Activated CD4-positive, alpha-beta T cell treated with anti-CD3 and anti-CD28 coated beads, Interleukin-2, amount 50 U/mL, for 24 hours (primary cell): ENCODE data around the gene CDC26.
"Not testable (repeated sequence)": the region's sequence is repeated elsewhere in the genome, so short reads cannot be mapped to it uniquely, and the experiment has no call there.

ENCODE experiments used
- DNase-seq, 2 donors: peaks; one replicate each; pipeline ENCODE4 v3.0.0-alpha.2; 2020; ENCODE audit warnings: low read depth in 1 of 2, low spot score in 1 of 2

The CDC26 gene

DNA sequence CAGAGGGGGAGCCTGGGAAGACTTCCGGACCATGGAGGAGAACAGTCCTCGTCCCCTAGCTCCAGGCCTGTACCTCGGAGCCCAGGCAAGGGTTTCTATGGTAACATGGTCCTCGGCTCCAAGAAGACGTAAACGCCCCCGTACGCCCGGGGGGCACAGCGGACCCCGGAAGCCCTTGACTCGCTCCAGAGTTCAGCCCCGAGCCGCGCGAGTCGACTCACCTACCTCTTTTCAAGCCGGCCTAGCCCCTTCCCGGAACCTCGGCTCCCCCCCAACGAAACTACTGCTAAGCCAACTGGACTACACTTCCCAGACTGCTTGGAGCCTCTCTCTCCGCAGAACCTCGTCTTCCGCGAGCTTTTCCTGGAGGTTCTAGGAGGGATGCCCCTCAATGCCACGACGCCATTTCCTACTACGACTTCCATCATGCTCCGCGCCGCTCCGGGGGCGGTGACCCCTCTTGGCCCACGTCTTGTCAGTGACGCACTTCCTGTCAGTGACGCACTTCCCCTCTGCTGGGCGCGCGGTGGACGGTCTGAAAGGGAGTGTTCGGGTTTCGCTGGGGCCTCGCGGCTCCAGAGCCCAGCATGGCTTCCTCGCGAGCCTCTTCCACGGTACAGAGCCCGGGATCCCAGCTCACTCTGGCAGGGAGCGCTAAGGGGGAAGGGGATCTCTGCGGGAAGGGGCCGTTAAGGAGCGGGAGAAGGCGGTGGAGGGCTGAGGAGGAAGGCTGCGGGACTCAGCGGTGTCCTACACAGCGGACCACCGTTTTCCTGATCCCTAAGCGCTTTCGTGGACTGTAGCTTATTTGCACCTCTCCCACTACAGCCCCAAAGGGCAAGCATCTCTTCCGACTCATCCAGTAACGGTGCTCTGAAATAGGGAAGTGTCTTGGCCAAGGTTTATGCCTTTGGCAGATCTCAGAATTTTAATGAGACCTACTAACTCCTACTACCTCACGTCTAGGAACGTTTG, at the start of gene CDC26, which contains the start of gene PRPF4:
Gene CDC26 (minus strand): TSS at position 416 of the 975 bp plus-strand sequence. CDS start 3,065 bp downstream, outside the sequence.
Gene PRPF4 (plus strand): TSS at position 502 of the 975 bp plus-strand sequence. CDS start 86 bp downstream, at position 588.
- peak; percentile 93 to 96 for DNase-seq

DNA sequence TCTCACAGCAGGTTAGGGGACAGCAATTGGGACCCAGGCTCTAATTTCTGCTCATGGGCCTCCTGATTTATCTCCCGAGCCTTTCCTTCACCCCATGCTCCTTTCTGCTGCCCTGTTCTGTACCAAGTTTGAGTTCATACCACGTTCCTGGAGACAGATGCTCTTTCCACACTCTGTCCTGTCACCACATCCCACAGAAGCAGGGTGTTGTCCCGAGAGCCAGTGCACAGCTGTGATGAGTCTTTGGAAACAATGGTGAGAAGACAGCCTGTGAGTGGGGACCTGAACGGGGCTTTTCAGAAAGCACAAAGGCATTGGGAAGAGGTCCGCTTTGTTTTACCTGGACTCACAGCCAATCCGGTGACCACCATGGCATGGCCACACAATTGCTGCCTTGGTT, 47.3 kb upstream of the CDC26 start:
- no peak for DNase-seq

DNA sequence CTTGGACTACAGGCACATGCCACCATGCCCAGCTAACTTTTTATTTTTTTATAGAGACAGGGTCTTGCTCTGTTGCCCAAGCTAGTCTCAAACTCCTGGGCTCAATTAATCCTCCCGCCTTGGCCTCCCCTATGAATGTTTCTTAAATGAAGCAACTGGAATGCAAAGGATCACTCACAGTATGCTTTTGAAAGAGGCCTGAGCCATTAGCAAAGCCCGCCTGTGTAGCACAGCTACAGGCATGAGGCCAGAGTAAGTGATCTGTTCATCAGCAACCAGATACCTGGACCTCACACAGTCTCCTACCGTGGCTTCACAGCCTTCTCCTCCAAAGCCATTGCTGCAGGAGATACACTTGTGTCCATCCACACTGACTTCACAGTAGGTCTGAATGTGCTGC, 44.7 kb upstream of the CDC26 start:
- DNase-seq: no peak

DNA sequence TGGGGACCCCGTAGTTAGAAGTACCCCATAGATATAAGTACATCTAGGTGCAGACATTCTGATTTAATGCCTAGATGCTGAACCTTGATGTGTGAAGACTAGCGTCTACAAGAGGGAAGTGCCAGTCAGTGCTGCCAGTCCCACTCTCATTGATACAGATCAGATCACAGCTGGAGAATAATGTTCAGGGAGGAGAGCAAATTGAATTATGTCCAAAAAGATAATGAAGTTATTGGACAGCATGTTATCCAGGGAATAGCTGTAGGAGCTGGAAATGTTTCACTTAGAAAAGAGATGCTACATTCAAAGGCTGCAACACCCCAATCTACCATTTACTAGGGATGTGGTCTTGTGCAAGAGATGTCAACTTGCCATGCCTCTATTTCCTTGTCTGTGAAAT, 43.7 kb upstream of the CDC26 start:
- DNase-seq: no peak

DNA sequence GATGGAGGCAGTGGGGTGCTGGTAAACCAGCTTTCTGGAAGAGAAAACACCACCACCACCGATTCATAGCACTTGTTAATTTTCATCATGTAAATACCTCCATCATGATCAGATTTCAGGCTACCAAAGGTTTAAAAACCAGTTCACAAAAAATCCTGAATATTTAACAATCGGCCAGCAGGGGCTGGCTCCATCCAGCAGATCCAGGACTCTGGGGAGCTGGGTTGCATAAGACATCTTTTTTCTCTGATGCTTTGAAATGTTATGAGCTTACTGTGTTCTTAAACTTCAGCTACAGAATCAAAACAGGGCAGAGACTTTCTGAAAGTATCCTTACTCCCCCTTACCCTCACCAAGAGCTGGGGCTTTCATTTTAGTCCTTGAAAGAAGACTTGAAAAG, 42.4 kb upstream of the CDC26 start:
- no peak for DNase-seq

DNA sequence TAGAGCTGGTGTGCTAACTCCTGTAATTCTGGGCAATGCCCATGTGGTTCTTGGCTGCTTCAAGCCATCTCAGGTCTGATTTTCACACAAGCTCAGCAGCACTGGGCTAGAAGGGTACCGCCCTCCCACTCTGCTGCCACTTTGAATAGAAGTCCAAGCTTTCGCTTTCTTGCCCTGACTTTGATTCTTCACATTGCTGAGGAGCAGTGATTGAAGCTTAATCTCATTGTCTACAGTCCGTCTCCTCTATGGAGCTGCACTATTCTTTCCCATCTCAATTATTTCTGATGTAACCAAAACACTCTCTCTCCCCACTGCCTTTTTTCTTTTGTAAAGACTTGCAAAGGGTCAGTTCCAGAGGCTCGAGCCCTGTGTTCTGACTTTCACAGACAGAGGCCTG, 40.7 kb upstream of the CDC26 start:
- DNase-seq: no peak

DNA sequence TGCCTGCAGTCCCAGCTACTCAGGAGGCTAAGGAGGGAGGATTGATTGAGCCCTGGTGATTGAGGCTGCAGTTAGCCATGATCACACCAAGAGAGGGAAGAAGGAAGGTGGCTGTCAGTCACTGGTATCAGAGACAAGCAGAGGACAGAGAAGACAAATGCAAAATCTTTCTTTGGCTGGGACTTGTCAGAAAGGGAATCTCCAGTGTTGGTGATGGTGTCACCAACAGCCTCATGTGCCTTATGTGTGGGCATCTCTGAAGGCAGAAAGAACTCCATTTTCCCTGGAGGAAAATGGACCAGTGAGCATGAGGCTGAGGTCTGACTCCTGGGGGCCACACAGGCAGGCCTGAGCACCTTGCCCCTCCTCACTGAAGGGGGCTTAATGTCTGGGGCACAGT, 39.9 kb upstream of the CDC26 start:
- no peak for DNase-seq

DNA sequence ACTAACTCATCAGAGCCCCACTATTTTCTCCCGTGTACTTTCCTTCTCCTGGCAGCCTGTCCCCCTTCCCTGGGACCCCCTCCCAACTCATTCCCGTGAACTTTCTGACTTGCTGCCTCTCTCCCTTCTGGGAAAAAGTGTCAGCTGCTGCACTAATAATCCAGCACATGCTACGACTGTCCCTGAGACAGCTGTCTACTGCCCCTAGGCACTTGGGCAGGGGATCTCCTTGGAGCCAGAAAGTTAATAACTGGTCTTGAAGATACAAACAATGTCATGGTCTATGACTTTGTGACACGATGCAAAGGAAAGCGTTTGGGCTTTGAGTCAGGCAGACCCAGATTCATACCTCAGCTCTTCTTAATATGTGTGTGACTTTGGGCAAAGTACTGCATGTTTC, 37.9 kb upstream of the CDC26 start:
- no peak for DNase-seq

DNA sequence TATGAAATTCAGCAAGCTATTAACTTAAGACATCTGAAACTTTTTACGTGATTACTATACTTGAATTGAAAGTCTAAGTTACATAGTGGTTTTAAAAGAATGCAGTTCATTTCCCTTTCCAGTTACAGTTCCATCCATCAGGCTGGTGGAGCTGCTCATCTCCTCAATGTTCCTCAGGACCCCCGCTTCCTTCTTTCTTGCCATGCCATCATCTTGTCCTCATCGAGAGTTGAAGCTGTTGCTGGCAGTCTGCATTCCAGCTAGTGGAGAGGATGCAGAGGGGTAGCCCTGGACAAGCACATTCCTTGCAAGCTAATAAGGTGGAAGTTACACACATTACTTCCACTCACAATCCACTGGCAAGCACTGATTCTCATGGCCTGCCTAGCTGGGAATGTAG, 36.6 kb upstream of the CDC26 start:
- DNase-seq: no peak

DNA sequence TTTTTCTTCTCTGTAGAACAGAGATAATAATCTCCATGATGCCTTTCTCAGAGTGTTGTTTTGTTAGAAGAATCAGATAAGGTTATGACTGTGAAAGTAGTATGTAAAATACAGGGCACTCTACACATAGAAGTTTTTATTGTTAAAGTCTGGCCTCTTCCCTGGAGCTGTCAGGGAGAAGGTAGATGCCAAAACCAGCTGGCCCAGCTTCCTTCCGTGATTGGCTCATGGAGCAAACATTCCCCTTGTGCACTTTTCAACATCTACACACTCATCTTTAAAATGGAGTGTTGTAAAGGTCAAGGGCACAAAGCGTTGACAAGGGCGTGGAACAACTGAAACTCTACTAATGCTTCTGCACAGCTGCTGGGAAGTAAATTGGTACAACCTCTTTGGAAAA, 35.2 kb upstream of the CDC26 start:
- DNase-seq: no peak

DNA sequence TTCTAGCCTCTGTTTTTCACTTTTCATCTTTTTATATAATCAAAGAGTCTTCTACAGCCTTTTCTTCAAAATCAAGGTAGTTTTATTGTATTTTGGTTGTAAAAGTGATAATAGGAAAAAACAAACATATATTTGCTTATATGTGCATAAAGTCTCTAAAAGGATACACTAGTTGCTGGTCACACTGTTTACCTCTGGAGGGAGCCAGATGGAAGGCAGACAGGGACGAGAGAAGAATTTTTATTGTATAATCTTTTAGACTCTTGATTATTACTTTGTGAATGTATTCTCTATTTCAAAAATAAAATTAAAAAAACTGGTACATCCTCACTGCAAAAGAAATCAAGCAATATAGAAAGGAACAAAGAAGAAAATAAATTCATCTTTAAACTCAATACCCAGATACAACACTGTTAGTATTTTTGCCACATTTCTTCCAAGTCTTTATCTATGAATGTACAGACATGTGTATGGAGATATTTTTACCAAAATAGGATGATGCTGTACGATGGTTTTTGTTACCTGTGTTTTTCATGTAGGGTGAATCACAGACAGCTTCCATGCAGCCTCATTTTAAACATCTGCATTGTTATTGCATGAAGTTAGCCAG, 33.9 kb upstream of the CDC26 start:
- DNase-seq: no peak

DNA sequence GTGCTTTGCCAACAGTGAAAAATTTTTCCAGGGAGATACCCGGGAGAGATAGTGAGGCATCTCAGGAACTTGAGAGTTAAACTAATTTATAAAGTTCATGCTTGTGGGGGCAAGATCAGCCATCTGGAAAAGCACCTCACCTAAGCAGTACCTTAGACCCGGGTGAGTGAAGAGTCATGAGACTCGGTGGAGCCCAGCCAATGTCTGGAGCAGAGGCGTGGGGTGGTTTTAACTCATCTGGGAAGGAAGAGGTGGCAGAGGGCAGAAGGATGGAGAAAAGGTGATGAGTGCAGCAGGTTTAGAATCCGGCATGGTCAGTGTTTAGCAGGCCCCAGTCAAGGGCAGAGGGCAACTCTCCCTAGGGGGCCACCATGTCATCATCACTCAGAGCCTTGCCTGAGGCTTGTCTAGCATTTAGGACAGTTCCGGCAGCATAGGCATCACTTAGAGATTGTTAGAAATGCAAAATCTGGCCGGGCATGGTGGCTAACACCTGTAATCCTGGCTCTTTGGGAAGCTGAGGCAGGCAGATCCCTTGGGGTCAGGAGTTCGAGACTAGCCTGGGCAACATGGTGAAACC, 32.1 kb upstream of the CDC26 start:
- DNase-seq: no peak

DNA sequence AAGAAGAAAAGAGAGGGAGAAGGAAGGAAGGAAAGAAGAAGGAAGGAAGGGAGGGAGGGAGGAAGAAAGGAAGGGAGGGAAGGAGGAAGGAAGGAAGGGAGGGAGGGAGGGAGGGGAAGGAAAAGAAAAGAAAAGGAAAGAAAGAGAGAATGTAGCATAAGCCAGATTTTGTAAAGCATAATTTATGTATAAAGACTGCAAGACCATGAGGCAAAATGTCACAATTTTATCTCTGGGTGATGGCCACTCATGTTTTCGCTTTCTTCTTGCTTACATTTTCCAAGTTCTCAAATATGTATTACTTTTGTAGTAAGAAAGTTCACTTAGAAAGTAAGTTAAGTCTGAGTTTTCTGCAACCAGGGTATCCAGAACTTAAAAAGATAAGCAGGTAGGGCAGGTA, 31.2 kb upstream of the CDC26 start:
- DNase-seq: no peak

DNA sequence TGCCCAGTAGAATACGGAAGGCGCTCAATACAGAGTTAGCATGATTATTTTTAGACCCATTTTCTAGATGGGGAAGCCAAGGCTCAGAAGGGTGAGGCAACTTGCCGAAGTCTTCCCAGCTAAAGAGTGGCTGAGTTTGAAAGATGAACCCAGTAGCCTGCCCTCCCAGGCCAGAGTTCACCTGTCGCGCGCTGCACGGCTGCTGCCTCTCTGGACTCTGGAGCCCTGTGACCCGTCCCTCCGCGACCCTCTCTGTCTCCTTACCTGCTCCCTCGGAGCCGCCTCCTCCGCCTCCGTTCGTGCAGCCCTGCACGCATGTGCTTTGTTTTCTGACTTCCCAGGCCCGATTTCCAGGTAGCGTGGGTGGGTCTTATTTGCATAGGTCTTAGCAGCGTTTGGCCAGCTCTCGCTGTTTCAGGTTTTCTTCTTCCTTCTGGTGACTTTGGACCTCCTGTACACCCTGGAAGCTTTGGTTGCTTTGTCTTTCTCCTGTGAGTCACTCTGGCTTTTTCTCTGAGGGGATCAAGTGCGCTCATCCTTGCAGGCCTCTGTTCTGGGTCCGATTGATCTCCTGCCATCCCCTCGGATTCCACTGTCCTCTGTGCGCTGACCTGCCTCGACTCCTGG, 27.5 kb upstream of the CDC26 start, which contains the start of gene RNF183:
Gene RNF183 (minus strand): TSS at position 585 of the 627 bp plus-strand sequence. CDS start 5,192 bp downstream, outside the sequence.
- DNase-seq: no peak

DNA sequence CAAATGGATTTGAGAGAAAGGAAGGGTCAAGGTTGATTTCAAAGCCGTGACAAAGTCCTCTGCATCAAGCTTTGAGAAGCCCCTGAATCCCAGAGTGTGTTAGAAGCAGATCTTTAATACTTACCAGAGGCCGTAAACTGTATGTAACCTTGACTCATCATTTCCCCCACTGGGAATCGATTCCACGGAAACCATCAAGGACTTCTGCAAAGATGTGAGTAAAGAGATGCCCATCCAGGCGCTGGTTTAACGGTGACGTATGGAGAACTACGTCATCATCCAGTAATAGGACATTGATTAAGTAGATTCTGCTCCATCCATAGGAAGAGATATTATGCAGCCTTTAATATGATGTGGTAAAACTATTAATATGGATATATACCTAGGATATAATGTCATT, 26.2 kb upstream of the CDC26 start:
- no peak for DNase-seq

DNA sequence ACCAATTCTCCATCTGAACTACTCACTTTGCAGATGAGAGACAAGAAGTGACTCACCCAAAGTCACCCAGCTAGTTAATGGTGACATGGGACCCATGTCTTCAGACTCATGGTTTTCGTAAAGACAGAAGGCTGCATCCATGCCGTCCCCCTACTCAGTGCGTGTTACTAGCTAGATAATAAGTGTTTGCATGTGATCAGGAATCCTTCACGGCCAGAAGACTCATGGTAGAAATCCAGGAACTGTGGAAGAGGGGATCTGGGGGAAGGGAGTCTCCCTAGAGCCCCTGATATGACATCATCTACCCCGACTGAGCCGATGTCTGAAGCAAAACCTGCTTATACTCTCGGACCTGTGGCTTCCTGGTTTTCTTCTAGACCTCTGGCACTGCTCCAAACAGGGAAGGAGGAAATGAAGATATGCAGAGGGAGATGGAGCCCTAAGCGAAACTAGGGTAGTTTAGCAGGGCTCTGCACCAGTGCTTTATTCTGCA, 24.5 kb upstream of the CDC26 start:
- no peak for DNase-seq

DNA sequence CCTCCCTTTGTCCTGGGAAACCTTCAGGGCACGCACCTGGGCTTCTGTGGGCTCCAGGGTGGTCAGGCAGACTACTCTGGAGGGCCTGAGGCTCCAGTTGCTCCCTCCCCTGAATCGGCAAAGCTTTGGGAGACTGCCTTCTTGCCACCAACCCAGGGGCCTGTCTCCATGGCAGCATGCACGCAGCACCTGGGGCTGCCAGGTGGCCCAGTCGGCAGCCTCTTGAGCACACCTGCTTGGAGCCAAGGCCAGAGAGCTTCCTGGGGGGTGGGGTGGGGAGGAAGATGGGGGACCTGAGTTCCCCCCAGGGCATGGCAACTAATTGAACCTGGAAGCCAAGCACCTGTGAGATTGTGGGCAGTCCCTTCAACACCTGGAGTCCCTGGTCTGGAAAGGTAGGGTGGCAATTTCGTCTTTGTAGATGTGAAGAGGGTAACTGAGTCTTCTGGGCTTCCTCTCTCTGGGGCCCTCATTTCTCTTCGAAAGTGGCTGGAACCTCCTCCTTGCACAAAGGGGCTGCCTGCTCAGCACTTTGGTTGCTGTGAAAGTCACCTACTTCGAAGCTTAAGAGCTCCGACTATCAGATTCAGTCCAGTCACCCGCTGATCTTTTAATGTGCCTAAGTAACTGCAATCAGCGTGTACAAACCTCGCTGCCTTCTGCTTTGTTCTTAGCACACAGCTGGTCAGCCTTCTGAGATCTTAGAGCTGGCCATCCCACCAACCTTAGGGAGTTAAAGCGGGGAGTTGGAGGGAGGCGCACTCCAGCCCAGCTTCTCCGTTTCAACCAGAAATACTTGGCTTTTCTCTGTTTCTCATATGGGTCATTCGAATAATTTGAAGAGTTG, 23.8 kb upstream of the CDC26 start:
- no peak for DNase-seq

DNA sequence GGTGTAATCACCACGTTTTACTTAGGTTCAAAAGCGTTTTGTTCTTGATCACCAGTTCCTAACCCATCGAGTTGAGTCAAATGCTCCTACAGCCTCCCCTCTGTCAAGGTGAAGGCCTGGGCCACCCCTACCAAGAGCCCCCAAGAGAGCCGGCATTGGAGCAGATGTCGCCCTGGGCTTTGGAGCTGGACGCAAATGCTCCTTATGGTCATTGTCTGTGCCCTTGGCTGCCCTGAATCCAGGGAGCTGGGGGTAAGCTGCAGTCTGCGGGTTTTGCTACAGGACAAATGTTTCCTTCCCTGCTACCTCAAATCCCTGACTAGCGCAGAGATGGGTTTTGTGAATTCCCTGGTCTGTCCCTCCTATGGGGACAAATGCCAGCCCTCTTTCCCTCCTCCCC, 22.9 kb upstream of the CDC26 start:
- DNase-seq: no peak

DNA sequence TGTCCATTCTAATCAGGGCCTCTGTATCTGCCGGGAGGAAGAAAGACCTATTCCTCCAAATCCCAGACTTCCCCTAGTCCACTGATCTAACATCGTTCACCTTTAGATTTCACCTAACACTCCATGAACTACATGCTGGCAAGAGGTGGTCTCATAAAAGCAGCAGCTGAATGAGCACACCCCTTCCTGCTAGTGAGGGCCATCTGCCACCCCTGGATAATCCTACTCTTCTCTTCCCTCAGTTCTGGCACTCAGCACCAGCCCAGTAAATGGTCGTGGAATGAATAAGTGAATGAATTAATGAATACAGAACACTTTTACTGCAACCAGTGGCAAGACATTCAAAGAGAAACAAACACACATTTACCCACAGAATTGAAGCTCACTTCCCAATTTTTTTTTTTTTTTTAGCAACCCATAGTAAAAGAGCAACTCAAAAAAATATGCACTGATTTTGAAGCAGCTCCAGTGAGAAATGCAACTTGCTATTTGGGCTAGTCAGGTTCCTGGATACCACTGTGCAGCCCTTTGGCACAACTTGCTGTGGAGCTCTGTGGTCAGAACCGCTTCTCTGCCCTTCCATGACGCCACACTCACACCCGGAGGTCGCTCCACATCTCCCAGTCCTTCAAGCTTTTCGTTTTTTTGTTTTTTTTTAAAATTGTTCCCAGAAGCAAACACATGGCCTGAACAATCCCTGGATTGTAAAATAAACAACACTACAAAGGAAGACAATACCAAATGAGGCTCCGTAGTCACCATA, 21.6 kb upstream of the CDC26 start:
- DNase-seq: no peak

DNA sequence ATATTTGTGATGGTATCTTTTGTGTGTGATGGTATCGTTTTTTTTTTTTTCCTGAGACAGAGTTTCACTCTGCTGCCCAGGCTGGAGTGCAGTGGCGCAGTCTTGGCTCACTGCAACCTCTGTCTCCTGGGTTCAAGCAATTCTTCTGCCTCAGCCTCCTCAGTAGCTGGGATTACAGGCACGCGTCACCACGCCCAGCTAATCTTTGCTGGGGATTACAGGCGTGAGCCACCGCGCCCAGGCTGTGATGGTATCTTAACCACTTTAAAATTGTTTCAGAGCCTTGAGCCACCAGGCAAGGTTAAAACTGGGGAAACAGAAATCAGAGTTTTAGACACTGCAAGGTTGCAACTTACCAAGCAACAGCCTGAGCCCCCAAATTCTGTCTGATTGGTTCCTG, 20.9 kb upstream of the CDC26 start:
- not testable (repeated sequence) for DNase-seq
